Astrocyte (in vitro differentiated cells and primary cell): ENCODE results near the gene DKC1. TPM values are rescaled to one million over a fixed set of nuclear protein-coding genes. Genes with fewer than 3 reads are reported as not detected.

Experiments
- DNase-seq: peaks from one replicate; pipeline ENCODE4 v3.0.0-alpha.2; 2010; ENCODE audit warnings: low read depth
- FAIRE-seq: peaks from 2 replicates; lab custom pipeline; 2011; peaks lifted over from hg19 to GRCh38; lab: Jason Lieb, UNC
- H2AFZ ChIP-seq: 2 replicates; pipeline ENCODE4 v1.6.0; 2012; ENCODE audit warnings: low read depth, low read length, inconsistent platforms
- H3K27ac ChIP-seq: 2 replicates; pipeline ENCODE4 v1.5.1; 2011; ENCODE audit warnings: low read depth, low read length, inconsistent platforms
- H3K27me3 ChIP-seq: 2 replicates; pipeline ENCODE4 v1.6.0; 2011; ENCODE audit warnings: low read length, inconsistent platforms; ENCODE audit not compliant: insufficient read depth
- H3K36me3 ChIP-seq: 2 replicates; pipeline ENCODE4 v1.5.1; 2011; ENCODE audit warnings: low read length, inconsistent platforms; ENCODE audit not compliant: insufficient read depth
- H3K4me1 ChIP-seq: 2 replicates; pipeline ENCODE4 v1.5.1; 2011; ENCODE audit warnings: low read length, inconsistent platforms; ENCODE audit not compliant: insufficient read depth
- H3K4me2 ChIP-seq: 2 replicates; pipeline ENCODE4 v1.6.0; 2012; ENCODE audit warnings: low read length, inconsistent platforms
- H3K4me3 ChIP-seq: 2 replicates; pipeline ENCODE4 v1.5.1; 2011; ENCODE audit warnings: low read depth, mild to moderate bottlenecking, low read length, inconsistent platforms; ENCODE audit not compliant: insufficient read depth
- H3K79me2 ChIP-seq: 2 replicates; pipeline ENCODE4 v1.6.0; 2012; ENCODE audit warnings: mild to moderate bottlenecking, low read length, inconsistent platforms; ENCODE audit not compliant: insufficient read depth
- H3K9ac ChIP-seq: 2 replicates; pipeline ENCODE4 v1.6.0; 2012; ENCODE audit warnings: mild to moderate bottlenecking, low read length, inconsistent platforms
- H3K9me3 ChIP-seq: 2 replicates; pipeline ENCODE4 v1.5.1; 2012; ENCODE audit warnings: low read depth, mild to moderate bottlenecking, low read length, inconsistent platforms; ENCODE audit not compliant: insufficient read depth
- H4K20me1 ChIP-seq: 2 replicates; pipeline ENCODE4 v1.6.0; 2012; ENCODE audit warnings: low read length, inconsistent platforms; ENCODE audit not compliant: insufficient read depth
- H3K27ac Mint-ChIP-seq: one replicate; pipeline ENCODE4 v1.8.0; 2021; ENCODE audit warnings: mild to moderate bottlenecking, mixed read lengths; ENCODE audit not compliant: unreplicated experiment
- H3K27me3 Mint-ChIP-seq: one replicate; pipeline ENCODE4 v1.8.0; 2021; ENCODE audit warnings: low read depth, mixed read lengths; ENCODE audit not compliant: unreplicated experiment
- H3K36me3 Mint-ChIP-seq: one replicate; pipeline ENCODE4 v1.8.0; 2021; ENCODE audit warnings: low read depth, mixed read lengths; ENCODE audit not compliant: unreplicated experiment
- H3K4me1 Mint-ChIP-seq: one replicate; pipeline ENCODE4 v1.8.0; 2021; ENCODE audit warnings: low read depth, mixed read lengths; ENCODE audit not compliant: unreplicated experiment
- H3K4me3 Mint-ChIP-seq: one replicate; pipeline ENCODE4 v1.8.0; 2021; ENCODE audit warnings: mild to moderate bottlenecking, moderate library complexity, mixed read lengths; ENCODE audit not compliant: unreplicated experiment
- H3K9me3 Mint-ChIP-seq: one replicate; pipeline ENCODE4 v1.8.0; 2021; ENCODE audit warnings: mild to moderate bottlenecking, mixed read lengths; ENCODE audit not compliant: unreplicated experiment
- EZH2 ChIP-seq: IDR thresholded peaks from 2 replicates; pipeline ENCODE4 v1.6.1; 2012; ENCODE audit warnings: mild to moderate bottlenecking, low read length, inconsistent platforms; ENCODE audit not compliant: insufficient read depth
- total RNA-seq: library from RNA; stranded (reverse); gene quantifications from 2 replicates; pipeline ENCODE4 v1.2.1, GENCODE V29; 2021
- TF ChIP-seq, protein P1 (sequence below): IDR thresholded peaks from 2 replicates; pipeline ENCODE4 v1.5.1; 2011; ENCODE audit warnings: low read depth, mild to moderate bottlenecking, inconsistent platforms, low read length, moderate library complexity; ENCODE audit not compliant: insufficient read depth

Gene DKC1
- total RNA-seq, 1 donor from 2014 or later: 60.5 TPM

DNA sequence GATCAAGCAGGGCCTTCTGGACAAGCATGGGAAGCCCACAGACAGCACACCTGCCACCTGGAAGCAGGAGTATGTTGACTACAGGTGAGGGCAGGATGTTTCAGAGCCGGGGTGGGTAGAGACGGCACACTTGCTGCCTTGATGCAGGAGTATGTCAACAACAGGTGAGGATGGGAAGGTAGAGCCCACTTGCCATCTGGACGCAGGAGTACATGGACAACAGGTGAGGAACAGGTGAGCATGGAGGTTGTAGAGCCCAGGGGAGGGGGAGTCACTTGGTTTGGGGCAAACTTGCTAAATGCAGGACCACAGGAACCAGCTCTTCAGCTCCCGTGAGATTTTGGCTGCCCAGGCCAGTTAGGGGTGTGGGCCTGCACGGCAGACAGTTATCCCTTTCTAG is 12.0 kb downstream of the DKC1 start:
- Histone ChIP-seq H2AFZ (no peak overlapping the region), H3K36me3 (peaks cover 24% of the 10 kb centered on the region), H3K79me2 (peaks cover 3% of the 10 kb centered on the region), H3K9ac (no peak overlapping the region), H3K4me1 (peaks cover 2% of the 10 kb centered on the region), H3K27me3 (no peaks in the 10 kb centered on the region), H3K27ac (no peak overlapping the region), H3K4me2 (no peak overlapping the region), H4K20me1 (peaks cover 10% of the 10 kb centered on the region), H3K4me3 (no peak overlapping the region), H3K9me3 (no peaks in the 10 kb centered on the region)
- Mint-ChIP-seq H3K4me1 (peaks cover 6% of the 10 kb centered on the region), H3K27me3 (no peaks in the 10 kb centered on the region), H3K9me3 (peaks cover 3% of the 10 kb centered on the region), H3K36me3 (peaks cover 11% of the 10 kb centered on the region), H3K4me3 (no peak overlapping the region), H3K27ac (no peak overlapping the region)
- FAIRE-seq (no peak), DNase-seq (no peak)
- TF ChIP-seq EZH2: no peak
- TF ChIP-seq, protein P1, sequence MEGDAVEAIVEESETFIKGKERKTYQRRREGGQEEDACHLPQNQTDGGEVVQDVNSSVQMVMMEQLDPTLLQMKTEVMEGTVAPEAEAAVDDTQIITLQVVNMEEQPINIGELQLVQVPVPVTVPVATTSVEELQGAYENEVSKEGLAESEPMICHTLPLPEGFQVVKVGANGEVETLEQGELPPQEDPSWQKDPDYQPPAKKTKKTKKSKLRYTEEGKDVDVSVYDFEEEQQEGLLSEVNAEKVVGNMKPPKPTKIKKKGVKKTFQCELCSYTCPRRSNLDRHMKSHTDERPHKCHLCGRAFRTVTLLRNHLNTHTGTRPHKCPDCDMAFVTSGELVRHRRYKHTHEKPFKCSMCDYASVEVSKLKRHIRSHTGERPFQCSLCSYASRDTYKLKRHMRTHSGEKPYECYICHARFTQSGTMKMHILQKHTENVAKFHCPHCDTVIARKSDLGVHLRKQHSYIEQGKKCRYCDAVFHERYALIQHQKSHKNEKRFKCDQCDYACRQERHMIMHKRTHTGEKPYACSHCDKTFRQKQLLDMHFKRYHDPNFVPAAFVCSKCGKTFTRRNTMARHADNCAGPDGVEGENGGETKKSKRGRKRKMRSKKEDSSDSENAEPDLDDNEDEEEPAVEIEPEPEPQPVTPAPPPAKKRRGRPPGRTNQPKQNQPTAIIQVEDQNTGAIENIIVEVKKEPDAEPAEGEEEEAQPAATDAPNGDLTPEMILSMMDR: no peak

DNA sequence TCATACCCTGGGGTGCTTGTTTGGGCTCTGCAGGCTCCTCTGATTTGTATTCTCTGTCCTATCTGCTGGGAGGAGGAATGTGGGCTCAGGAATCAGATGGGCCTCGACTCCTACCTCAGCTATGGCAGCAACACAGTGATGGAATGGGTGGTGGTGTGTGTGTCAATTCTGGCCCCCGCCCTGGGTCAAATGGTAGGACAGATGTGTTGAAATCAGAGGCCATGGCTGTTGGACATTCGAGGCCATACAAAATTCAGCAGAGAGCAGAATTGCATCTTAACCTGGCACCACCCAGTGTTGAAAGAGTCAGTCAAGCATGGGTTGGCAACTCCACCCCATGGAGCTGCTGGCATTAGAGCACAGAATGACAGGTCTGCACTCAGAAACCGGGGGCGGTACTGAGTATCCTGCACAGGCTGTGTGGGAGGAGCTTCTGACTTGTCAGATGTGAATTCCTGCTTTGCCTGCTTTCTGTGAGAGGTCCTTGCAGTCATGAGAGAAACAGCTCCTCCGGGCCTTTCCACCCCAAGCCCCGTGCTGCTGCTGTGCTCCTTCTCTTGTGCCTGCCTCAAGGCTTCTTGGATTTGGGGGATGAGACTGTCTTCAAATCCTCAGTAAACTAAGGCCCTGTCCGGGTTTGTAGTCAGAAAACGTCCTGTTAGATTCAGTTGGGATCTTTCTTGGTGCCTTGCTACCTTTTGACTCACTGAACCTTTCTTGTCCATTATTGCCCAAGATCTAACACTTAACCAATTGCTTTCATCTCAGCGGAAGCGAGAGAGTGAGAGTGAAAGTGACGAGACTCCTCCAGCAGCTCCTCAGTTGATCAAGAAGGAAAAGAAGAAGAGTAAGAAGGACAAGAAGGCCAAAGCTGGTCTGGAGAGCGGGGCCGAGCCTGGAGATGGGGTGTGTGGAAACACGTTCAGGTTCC is 13.0 kb downstream of the DKC1 start:
- H3K27me3 ChIP-seq: no peaks in the 10 kb centered on the region
- H3K4me3 ChIP-seq: no peak overlapping the region
- H3K36me3 ChIP-seq: peaks cover 21% of the 10 kb centered on the region
- H3K9me3 ChIP-seq: no peaks in the 10 kb centered on the region
- TF ChIP-seq, protein P1: no peak
- no peak for TF ChIP-seq EZH2
- H3K4me1 ChIP-seq: peaks cover 2% of the 10 kb centered on the region
- no peak overlapping the region for H3K9ac ChIP-seq
- H4K20me1 ChIP-seq: peaks cover 10% of the 10 kb centered on the region
- Mint-ChIP-seq H3K4me1 (peaks cover 6% of the 10 kb centered on the region), H3K9me3 (peaks cover 3% of the 10 kb centered on the region), H3K36me3 (peaks cover 10% of the 10 kb centered on the region), H3K4me3 (no peak overlapping the region), H3K27me3 (no peaks in the 10 kb centered on the region), H3K27ac (no peak overlapping the region)
- no peak overlapping the region for H3K27ac ChIP-seq
- no peak for DNase-seq
- no peak overlapping the region for H2AFZ ChIP-seq
- H3K79me2 ChIP-seq: no peaks in the 10 kb centered on the region
- no peak for FAIRE-seq
- H3K4me2 ChIP-seq: no peak overlapping the region

DNA sequence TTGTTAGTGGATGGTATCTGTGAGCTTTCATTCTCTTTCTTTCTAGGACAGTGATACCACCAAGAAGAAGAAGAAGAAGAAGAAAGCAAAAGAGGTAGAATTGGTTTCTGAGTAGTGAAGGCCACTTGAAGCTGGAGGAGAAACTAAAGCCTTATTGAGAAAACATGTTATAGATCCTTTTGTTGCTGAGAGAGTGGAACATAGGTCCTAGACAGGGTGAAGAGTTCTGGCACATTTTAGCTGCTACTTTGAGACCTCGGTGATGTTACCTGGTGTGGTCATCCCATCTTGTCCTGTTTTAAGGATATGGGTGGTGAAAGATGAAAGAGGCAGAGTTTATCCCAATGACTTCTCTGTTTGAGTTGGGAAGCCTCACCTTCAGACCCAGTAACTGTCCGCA is 14.1 kb downstream of the DKC1 start:
- H3K4me3 Mint-ChIP-seq: no peak overlapping the region
- Histone ChIP-seq H3K4me1 (peaks cover 2% of the 10 kb centered on the region), H3K4me2 (no peak overlapping the region), H3K9ac (no peak overlapping the region), H3K9me3 (no peaks in the 10 kb centered on the region), H4K20me1 (peaks cover 10% of the 10 kb centered on the region), H3K27ac (no peak overlapping the region), H3K36me3 (peaks cover 19% of the 10 kb centered on the region), H3K79me2 (no peaks in the 10 kb centered on the region), H3K27me3 (no peaks in the 10 kb centered on the region), H2AFZ (no peak overlapping the region), H3K4me3 (no peak overlapping the region)
- no peak for TF ChIP-seq EZH2
- TF ChIP-seq, protein P1: no peak
- H3K4me1 Mint-ChIP-seq: peaks cover 6% of the 10 kb centered on the region
- H3K36me3 Mint-ChIP-seq: peaks cover 10% of the 10 kb centered on the region
- no peak for FAIRE-seq
- no peak for DNase-seq
- H3K27me3 Mint-ChIP-seq: no peaks in the 10 kb centered on the region
- no peak overlapping the region for H3K27ac Mint-ChIP-seq
- no peaks in the 10 kb centered on the region for H3K9me3 Mint-ChIP-seq
